Measurements from ENCODE around the gene HTATIP2. TPM values are rescaled to one million over a fixed set of nuclear protein-coding genes. Genes with fewer than 3 reads are reported as not detected.

The HTATIP2 gene
- total RNA-seq, 1 donor from 2014 or later: 34.6 TPM

- Histone ChIP-seq H3K27ac (no peak overlapping the region), H3K9me3 (no peaks in the 10 kb centered on the region), H3K36me3 (peaks cover 0 to 34% of the 10 kb centered on the region in 2 donors), H3K4me1 (no peaks in the 10 kb centered on the region), H3K27me3 (no peaks in the 10 kb centered on the region), H3K4me3 (no peak overlapping the region)
- no peak for TF ChIP-seq CTCF (IDR thresholded peaks at IDR 0.05)
- intact Hi-C loops (cut with DNase I): no loop called here
- DNase-seq (ENCODE audit: low spot score in 2 of 2): no peak
Observed at GRCh38 chr11:20406484-20406883, 43.0 kb downstream of the HTATIP2 start.

GRCh38 chr11:20407344-20407743 is 43.8 kb downstream of the HTATIP2 start:
- intact Hi-C loops (cut with DNase I): no loop called here

GRCh38 chr11:20415432-20415831 is 51.9 kb downstream of the HTATIP2 start:
- TF ChIP-seq CTCF (IDR thresholded peaks at IDR 0.05): no peak
- no peak overlapping the region for H3K4me3 ChIP-seq
- H3K36me3 ChIP-seq: peaks cover 0 to 16% of the 10 kb centered on the region in 2 donors
- DNase-seq (ENCODE audit: low spot score in 2 of 2): no peak
- no peaks in the 10 kb centered on the region for H3K4me1 ChIP-seq
- H3K27ac ChIP-seq: no peak overlapping the region
- intact Hi-C loops (cut with DNase I): no loop called here
- no peaks in the 10 kb centered on the region for H3K27me3 ChIP-seq
- no peaks in the 10 kb centered on the region for H3K9me3 ChIP-seq

More at GRCh38 chr11:20407344-20407743, 43.8 kb downstream of the HTATIP2 start:
- no peak overlapping the region for H3K27ac ChIP-seq
- no peaks in the 10 kb centered on the region for H3K9me3 ChIP-seq
- no peaks in the 10 kb centered on the region for H3K27me3 ChIP-seq
- no peak for DNase-seq (ENCODE audit: low spot score in 2 of 2)
- peaks cover 0 to 34% of the 10 kb centered on the region in 2 donors for H3K36me3 ChIP-seq
- H3K4me1 ChIP-seq: no peaks in the 10 kb centered on the region
- H3K4me3 ChIP-seq: no peak overlapping the region
- TF ChIP-seq CTCF (IDR thresholded peaks at IDR 0.05): no peak

GRCh38 chr11:20417771-20418170 is 54.3 kb downstream of the HTATIP2 start:
- no peaks in the 10 kb centered on the region for H3K27me3 ChIP-seq
- no peak for DNase-seq (ENCODE audit: low spot score in 2 of 2)
- intact Hi-C loops (cut with DNase I): no loop called here
- H3K27ac ChIP-seq: no peak overlapping the region
- H3K9me3 ChIP-seq: no peaks in the 10 kb centered on the region
- H3K4me3 ChIP-seq: no peak overlapping the region
- no peaks in the 10 kb centered on the region for H3K4me1 ChIP-seq
- TF ChIP-seq CTCF (IDR thresholded peaks at IDR 0.05): no peak
- peaks cover 3 to 27% of the 10 kb centered on the region in 2 donors for H3K36me3 ChIP-seq

- intact Hi-C loops (cut with DNase I): no loop called here
- TF ChIP-seq CTCF (IDR thresholded peaks at IDR 0.05): no peak
- no peaks in the 10 kb centered on the region for H3K9me3 ChIP-seq
- H3K27ac ChIP-seq: no peak overlapping the region
- H3K27me3 ChIP-seq: no peaks in the 10 kb centered on the region
- no peaks in the 10 kb centered on the region for H3K4me1 ChIP-seq
- H3K4me3 ChIP-seq: no peak overlapping the region
- peaks cover 3 to 17% of the 10 kb centered on the region in 2 donors for H3K36me3 ChIP-seq
- no peak for DNase-seq (ENCODE audit: low spot score in 2 of 2)
Observed at GRCh38 chr11:20421946-20422345, 58.4 kb downstream of the HTATIP2 start.

GRCh38 chr11:20429216-20429615 is 65.7 kb downstream of the HTATIP2 start:
- Histone ChIP-seq H3K9me3 (no peaks in the 10 kb centered on the region), H3K27me3 (no peaks in the 10 kb centered on the region), H3K4me3 (no peak overlapping the region), H3K27ac (no peak overlapping the region), H3K36me3 (peaks cover 0 to 4% of the 10 kb centered on the region in 2 donors), H3K4me1 (no peaks in the 10 kb centered on the region)
- DNase-seq (ENCODE audit: low spot score in 2 of 2): no peak
- no peak for TF ChIP-seq CTCF (IDR thresholded peaks at IDR 0.05)
- intact Hi-C loops (cut with DNase I): no loop called here

Measured in ascending aorta (tissue), 2 donors.